Stomach (tissue), 4 donors: ENCODE data around the gene SULT2B1.

Experiments
- POLR2A ChIP-seq, 4 donors: fragments of 450-650 bp; IDR thresholded peaks; one replicate each; pipeline ENCODE4 v1.6.1; 2016; ENCODE audit warnings: antibody characterized with exemption in 4 of 4, control low read depth in 2 of 4, mild to moderate bottlenecking in 1 of 4, moderate library complexity in 1 of 4
- TF ChIP-seq, protein P1 (sequence below), 7 experiments: fragments of 450-650 bp in 4 of 7; fragments of 200-600 bp in 3 of 7; sonication (generic) in 3 of 7; IDR thresholded peaks; one replicate each; pipeline ENCODE4 v1.5.1; 2016 to 2019; ENCODE audit warnings: antibody characterized with exemption in 7 of 7, control low read depth in 2 of 7, mild to moderate bottlenecking in 1 of 7

DNA sequence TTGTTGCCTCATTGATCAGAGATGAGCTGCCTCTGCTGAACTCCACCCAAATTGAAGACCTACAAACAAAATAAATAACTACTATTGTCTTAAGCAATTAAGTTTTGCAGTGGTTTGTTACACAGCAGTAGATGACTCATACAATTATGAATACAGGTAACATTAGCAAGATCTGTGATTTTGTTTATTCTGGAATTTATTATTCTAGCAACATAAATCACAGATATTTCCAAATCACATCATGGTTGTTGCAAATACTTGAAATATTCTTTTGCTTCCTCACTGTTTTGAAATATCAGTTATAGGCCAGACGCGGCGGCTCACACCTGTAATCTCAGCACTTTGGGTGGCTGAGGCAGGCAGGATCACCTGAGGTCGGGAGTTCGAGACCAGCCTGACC, 27.2 kb upstream of the SULT2B1 start:
- TF ChIP-seq, protein P1, sequence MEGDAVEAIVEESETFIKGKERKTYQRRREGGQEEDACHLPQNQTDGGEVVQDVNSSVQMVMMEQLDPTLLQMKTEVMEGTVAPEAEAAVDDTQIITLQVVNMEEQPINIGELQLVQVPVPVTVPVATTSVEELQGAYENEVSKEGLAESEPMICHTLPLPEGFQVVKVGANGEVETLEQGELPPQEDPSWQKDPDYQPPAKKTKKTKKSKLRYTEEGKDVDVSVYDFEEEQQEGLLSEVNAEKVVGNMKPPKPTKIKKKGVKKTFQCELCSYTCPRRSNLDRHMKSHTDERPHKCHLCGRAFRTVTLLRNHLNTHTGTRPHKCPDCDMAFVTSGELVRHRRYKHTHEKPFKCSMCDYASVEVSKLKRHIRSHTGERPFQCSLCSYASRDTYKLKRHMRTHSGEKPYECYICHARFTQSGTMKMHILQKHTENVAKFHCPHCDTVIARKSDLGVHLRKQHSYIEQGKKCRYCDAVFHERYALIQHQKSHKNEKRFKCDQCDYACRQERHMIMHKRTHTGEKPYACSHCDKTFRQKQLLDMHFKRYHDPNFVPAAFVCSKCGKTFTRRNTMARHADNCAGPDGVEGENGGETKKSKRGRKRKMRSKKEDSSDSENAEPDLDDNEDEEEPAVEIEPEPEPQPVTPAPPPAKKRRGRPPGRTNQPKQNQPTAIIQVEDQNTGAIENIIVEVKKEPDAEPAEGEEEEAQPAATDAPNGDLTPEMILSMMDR (IDR thresholded peaks at IDR 0.05), result no peak
- TF ChIP-seq POLR2A (IDR thresholded peaks at IDR 0.05), result no peak
